Osteoblast (primary cell): ENCODE data around the gene MB. TPM values are rescaled to one million over a fixed set of nuclear protein-coding genes. Genes with fewer than 3 reads are reported as not detected.
"Not testable (repeated sequence)": the region's sequence is repeated elsewhere in the genome, so short reads cannot be mapped to it uniquely, and the experiment has no call there.

Source experiments
- DNase-seq: peaks from one replicate; pipeline ENCODE4 v3.0.0; 2011; ENCODE audit warnings: low spot score, mixed read lengths; ENCODE audit not compliant: insufficient read length; ENCODE audit errors: missing footprints
- H2AFZ ChIP-seq: 2 replicates; pipeline ENCODE4 v1.6.0; 2011; ENCODE audit warnings: mild to moderate bottlenecking, low read length
- H3K27ac ChIP-seq: 2 replicates; pipeline ENCODE4 v1.5.1; 2011; ENCODE audit warnings: mild to moderate bottlenecking, low read depth, low read length, moderate library complexity
- H3K27me3 ChIP-seq: 2 replicates; pipeline ENCODE4 v1.6.0; 2012; ENCODE audit warnings: mild to moderate bottlenecking, control low read depth, inconsistent platforms, low read length, moderate library complexity; ENCODE audit not compliant: insufficient read depth
- H3K36me3 ChIP-seq: 2 replicates; pipeline ENCODE4 v1.5.1; 2011; ENCODE audit warnings: mild to moderate bottlenecking, low read length, control low read depth, moderate library complexity; ENCODE audit not compliant: insufficient read depth
- H3K4me1 ChIP-seq: 2 replicates; pipeline ENCODE4 v1.5.1; 2011; ENCODE audit warnings: mild to moderate bottlenecking, low read length, control low read depth, moderate library complexity; ENCODE audit not compliant: insufficient read depth
- H3K4me2 ChIP-seq: 2 replicates; pipeline ENCODE4 v1.6.0; 2011; ENCODE audit warnings: mild to moderate bottlenecking, low read length; ENCODE audit not compliant: insufficient read depth
- H3K4me3 ChIP-seq: fragments of 200-600 bp; sonication (generic); 3 replicates; pipeline ENCODE4 v1.5.1; 2012; ENCODE audit warnings: mild to moderate bottlenecking, low read length, inconsistent platforms; ENCODE audit not compliant: insufficient read depth
- H3K79me2 ChIP-seq: 2 replicates; pipeline ENCODE4 v1.6.0; 2012; ENCODE audit warnings: mild to moderate bottlenecking, low read length, control low read depth, inconsistent platforms; ENCODE audit not compliant: insufficient read depth
- H3K9me3 ChIP-seq: 2 replicates; pipeline ENCODE4 v1.5.1; 2011; ENCODE audit warnings: low read depth, low read length, control low read depth
- H4K20me1 ChIP-seq: 2 replicates; pipeline ENCODE4 v1.6.0; 2012; ENCODE audit warnings: mild to moderate bottlenecking, low read length, control low read depth; ENCODE audit not compliant: insufficient read depth
- CTCF ChIP-seq: IDR thresholded peaks from 2 replicates; pipeline ENCODE4 v1.5.1; 2011; ENCODE audit warnings: mild to moderate bottlenecking, low read depth, low read length, moderate library complexity; ENCODE audit errors: extremely low read depth
- total RNA-seq: library from RNA; depleted of rRNA; stranded (reverse); fragments of >200 nt; gene quantifications from 2 replicates; pipeline ENCODE4 v1.2.3, GENCODE V29; 2012

The MB gene
- total RNA-seq: 0.36 TPM in 1 of 2 replicates, not detected in the other

GRCh38 chr22:35617137-35617755 lies at the start of gene MB:
Gene MB, minus strand, starts transcription at chr22:35617329. Its CDS starts 72 bp downstream, at chr22:35617257.
- DNase-seq: no peak
- Histone ChIP-seq H3K9me3 (no peaks in the 10 kb centered on the region), H3K4me1 (peaks cover 13% of the 10 kb centered on the region), H2AFZ (no peak within 1 kb of the TSS), H3K27ac (no peak within 1 kb of the TSS), H3K4me2 (no peak within 1 kb of the TSS), H3K4me3 (no peak within 1 kb of the TSS), H3K36me3 (no peaks in the 10 kb centered on the region), H3K27me3 (no peaks in the 10 kb centered on the region), H4K20me1 (no peaks in the 10 kb centered on the region), H3K79me2 (no peaks in the 10 kb centered on the region)
- no peak for TF ChIP-seq CTCF

GRCh38 chr22:35666699-35667098 lies 49.6 kb upstream of the MB start:
- not testable (repeated sequence) for H4K20me1 ChIP-seq, H3K4me1 ChIP-seq, H3K27ac ChIP-seq, H3K4me2 ChIP-seq, H3K27me3 ChIP-seq, H3K36me3 ChIP-seq, DNase-seq, H3K79me2 ChIP-seq, H3K4me3 ChIP-seq, H3K9me3 ChIP-seq, H2AFZ ChIP-seq

- H3K4me1 ChIP-seq: peaks cover 15% of the 10 kb centered on the region
- no peak overlapping the region for H3K4me3 ChIP-seq
- H2AFZ ChIP-seq: no peak overlapping the region
- peaks cover 3% of the 10 kb centered on the region for H3K9me3 ChIP-seq
- H3K36me3 ChIP-seq: no peaks in the 10 kb centered on the region
- H3K4me2 ChIP-seq: no peak overlapping the region
- H3K79me2 ChIP-seq: no peaks in the 10 kb centered on the region
- TF ChIP-seq CTCF: no peak
- no peak for DNase-seq
- H3K27me3 ChIP-seq: no peaks in the 10 kb centered on the region
- H3K27ac ChIP-seq: no peak overlapping the region
- H4K20me1 ChIP-seq: no peaks in the 10 kb centered on the region
Measured at GRCh38 chr22:35664955-35665587, 47.9 kb upstream of the MB start.

GRCh38 chr22:35663371-35663770 lies 46.2 kb upstream of the MB start:
- no peak for DNase-seq

More at GRCh38 chr22:35663371-35663770, 46.2 kb upstream of the MB start:
- peak overlapping the region; percentile 64 for H3K4me2 ChIP-seq
- peak overlapping the region; percentile 45 for H3K27ac ChIP-seq
- H2AFZ ChIP-seq: peak overlapping the region; percentile 2
- H4K20me1 ChIP-seq: no peaks in the 10 kb centered on the region
- peaks cover 9% of the 10 kb centered on the region for H3K36me3 ChIP-seq
- no peaks in the 10 kb centered on the region for H3K27me3 ChIP-seq
- H3K4me1 ChIP-seq: peaks cover 15% of the 10 kb centered on the region
- no peaks in the 10 kb centered on the region for H3K79me2 ChIP-seq
- TF ChIP-seq CTCF: no peak
- peaks cover 3% of the 10 kb centered on the region for H3K9me3 ChIP-seq
- peak overlapping the region; percentile 39 for H3K4me3 ChIP-seq
